Measurements from ENCODE around the gene CFAP70. TPM values are rescaled to one million over a fixed set of nuclear protein-coding genes. Genes with fewer than 3 reads are reported as not detected.

The CFAP70 gene
- total and polyA plus RNA-seq, 2 of the 8 experiments (the other 6 are each of a cell fraction or from before 2014, with no cell fraction given): 0.21 to 0.30 TPM

DNA sequence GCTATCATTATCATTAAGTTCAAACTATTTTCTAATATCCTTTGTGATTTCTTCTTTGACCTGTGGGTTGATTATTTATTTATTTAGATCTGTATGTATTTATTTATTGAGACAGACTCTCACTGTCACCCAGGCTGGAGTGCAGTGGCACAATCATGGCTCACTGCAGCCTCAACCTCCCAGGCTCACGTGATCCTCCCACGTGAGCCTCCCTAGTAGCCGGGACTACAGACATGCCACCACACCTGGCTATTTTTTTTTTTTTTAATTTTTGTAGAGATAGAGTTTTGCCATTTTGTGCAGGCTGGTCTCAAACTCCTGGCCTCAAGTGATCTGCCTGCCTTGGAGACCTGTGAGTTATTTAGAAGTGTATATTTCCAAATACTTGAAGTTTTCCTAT, 77.6 kb downstream of the CFAP70 start (continued):
- TF ChIP-seq JUND (IDR thresholded peaks at IDR 0.05; ENCODE audit: low read length) (no peak), RNF2 (IDR thresholded peaks at IDR 0.05; ENCODE audit: borderline replicate concordance, low read depth, low read length, missing control alignments, poor library complexity, severe bottlenecking) (no peak), HDAC2 (IDR thresholded peaks at IDR 0.05; ENCODE audit: borderline replicate concordance in 1 of 2, low read depth in 2 of 2, low read length in 2 of 2) (no peak)
